Effector CD4-positive, alpha-beta T cell (primary cell): ENCODE measurements around the gene ZNF655.
A peak's percentile ranks its signal among the peaks of the same experiment; 100 is the strongest.

ENCODE experiments used
- DNase-seq: peaks from one replicate; pipeline ENCODE4 v3.0.0-alpha.2; 2020

The ZNF655 gene

GRCh38 chr7:99607548-99607947 lies 49.1 kb downstream of the ZNF655 start:
- no peak for DNase-seq

GRCh38 chr7:99614495-99614894 lies 56.1 kb downstream of the ZNF655 start:
- DNase-seq, result no peak

GRCh38 chr7:99615989-99616358 lies 57.5 kb downstream of the ZNF655 start:
- DNase-seq, result no peak

GRCh38 chr7:99616359-99617191 lies 58.1 kb downstream of the ZNF655 start, which contains the start of gene ZSCAN25:
TSS of gene ZSCAN25 (plus strand) at chr7:99616946. CDS start at chr7:99619607, 2,661 bp downstream.
- peak; percentile 79 for DNase-seq

GRCh38 chr7:99617192-99617781 lies 58.8 kb downstream of the ZNF655 start:
- DNase-seq, result no peak

- DNase-seq, result no peak
These were observed 60.3 kb downstream of the ZNF655 start for GRCh38 chr7:99618726-99619125.

GRCh38 chr7:99619571-99620130 lies 61.2 kb downstream of the ZNF655 start:
- DNase-seq, result no peak

GRCh38 chr7:99621271-99621670 lies 62.8 kb downstream of the ZNF655 start:
- DNase-seq, result no peak

GRCh38 chr7:99622596-99622995 lies 64.2 kb downstream of the ZNF655 start:
- no peak for DNase-seq

- no peak for DNase-seq
These were observed 64.8 kb downstream of the ZNF655 start for GRCh38 chr7:99623091-99623693.

- no peak for DNase-seq
These were observed 65.4 kb downstream of the ZNF655 start for GRCh38 chr7:99623702-99624447.

- DNase-seq, result peak; percentile 67
These were observed 66.0 kb downstream of the ZNF655 start for GRCh38 chr7:99624484-99624883.

- DNase-seq, result no peak
These were observed 66.9 kb downstream of the ZNF655 start for GRCh38 chr7:99625321-99625720.

- DNase-seq, result no peak
These were observed 67.5 kb downstream of the ZNF655 start for GRCh38 chr7:99625961-99626360.
